GM03348 (cell line): ENCODE results near the gene FAM199X.

Experiments
- DNase-seq: peaks from one replicate; pipeline ENCODE4 v3.0.0; 2012; ENCODE audit warnings: low spot score

Gene FAM199X

GRCh38 chrX:104165894-104166734 lies at the start of gene FAM199X:
TSS of gene FAM199X (plus strand) at chrX:104166453. CDS start at chrX:104166786, 333 bp downstream.
- peak; percentile 94 for DNase-seq

GRCh38 chrX:104117759-104118158 lies 48.5 kb upstream of the FAM199X start:
- no peak for DNase-seq

GRCh38 chrX:104118765-104119164 lies 47.5 kb upstream of the FAM199X start:
- no peak for DNase-seq

- no peak for DNase-seq
These were observed 43.4 kb upstream of the FAM199X start for GRCh38 chrX:104122829-104123228.

GRCh38 chrX:104126856-104127255 lies 39.4 kb upstream of the FAM199X start:
- DNase-seq = no peak

- no peak for DNase-seq
These were observed 35.4 kb upstream of the FAM199X start for GRCh38 chrX:104130808-104131207.

GRCh38 chrX:104134583-104135261 lies 31.5 kb upstream of the FAM199X start:
- DNase-seq = no peak

GRCh38 chrX:104135677-104136076 lies 30.6 kb upstream of the FAM199X start:
- DNase-seq = peak; percentile 18

GRCh38 chrX:104136241-104137019 lies 29.8 kb upstream of the FAM199X start:
- DNase-seq = peak; percentile 76

GRCh38 chrX:104137496-104137895 lies 28.8 kb upstream of the FAM199X start:
- DNase-seq = peak; percentile 5

- DNase-seq = no peak
These were observed 25.0 kb upstream of the FAM199X start for GRCh38 chrX:104141087-104141760.

GRCh38 chrX:104151037-104151436 lies 15.2 kb upstream of the FAM199X start:
- DNase-seq = no peak

- DNase-seq = peak; percentile 71
These were observed 9.4 kb upstream of the FAM199X start, which contains the start of gene SLC25A53 for GRCh38 chrX:104156630-104157529. TSS of gene SLC25A53 (minus strand) at chrX:104157009. CDS start at chrX:104105257, 51,752 bp downstream.

- peak; percentile 5 for DNase-seq
These were observed 633 bp downstream of the FAM199X start for GRCh38 chrX:104166735-104167436.

GRCh38 chrX:104168127-104168526 lies 1.9 kb downstream of the FAM199X start:
- no peak for DNase-seq

- DNase-seq = no peak
These were observed 5.9 kb downstream of the FAM199X start for GRCh38 chrX:104172121-104172520.

- DNase-seq = no peak
These were observed 6.5 kb downstream of the FAM199X start for GRCh38 chrX:104172788-104173187.

- no peak for DNase-seq
These were observed 7.6 kb downstream of the FAM199X start for GRCh38 chrX:104173841-104174240.

- no peak for DNase-seq
These were observed 17.4 kb downstream of the FAM199X start for GRCh38 chrX:104183685-104184084.

GRCh38 chrX:104187931-104188330 lies 21.7 kb downstream of the FAM199X start:
- DNase-seq = no peak
